ENCODE data around the gene KDM7A. TPM values are rescaled to one million over a fixed set of nuclear protein-coding genes. Genes with fewer than 3 reads are reported as not detected.

Gene KDM7A
- total RNA-seq, 1 donor from 2014 or later: 25.4 TPM

DNA sequence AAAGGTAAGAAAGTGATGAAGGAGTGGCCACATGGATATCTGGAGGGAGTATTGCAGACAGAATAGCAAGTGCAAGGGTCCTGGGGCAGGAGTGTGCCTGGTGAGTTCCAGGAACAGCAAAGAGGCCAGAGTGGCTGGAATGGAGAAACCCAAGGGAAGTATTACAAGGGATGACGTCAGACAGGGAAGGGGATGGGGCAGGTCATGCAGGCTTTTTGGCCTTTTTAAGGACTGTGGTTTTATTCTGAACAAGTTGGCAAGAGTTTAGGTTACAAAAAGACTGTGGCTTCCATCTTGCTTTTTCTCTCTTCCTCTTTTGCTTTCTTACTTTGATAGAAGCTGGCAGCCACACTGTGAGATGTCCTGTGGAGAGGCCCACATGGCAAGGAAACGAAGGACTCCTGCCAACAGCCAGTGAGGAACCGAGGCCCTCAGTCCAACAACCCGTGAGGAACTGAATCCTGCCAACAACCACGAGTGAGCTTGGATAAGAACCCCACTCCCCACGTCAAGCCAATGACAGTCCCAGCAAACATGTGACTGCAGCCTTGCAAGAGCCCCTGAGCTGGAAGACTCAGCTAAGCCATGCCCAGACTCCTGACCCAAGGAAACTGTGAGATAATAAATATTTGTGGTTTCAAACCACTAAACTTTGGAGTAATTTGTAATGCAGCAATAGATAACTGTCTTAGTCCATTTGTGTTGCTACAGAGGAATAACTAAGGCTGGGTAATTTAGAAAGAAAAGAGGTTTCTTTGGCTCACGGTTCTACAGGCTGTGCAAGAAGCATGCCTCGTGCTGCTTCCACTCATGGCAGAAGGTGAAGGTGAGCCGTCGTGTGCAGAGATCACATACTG lies 19.8 kb upstream of the KDM7A start:
- H3K4me3 Mint-ChIP-seq (ENCODE audit: unreplicated experiment): no peak overlapping the region
- DNase-seq: no peak
- peaks cover 5% of the 10 kb centered on the region for H3K27me3 Mint-ChIP-seq (ENCODE audit: unreplicated experiment)
- no peak for TF ChIP-seq CTCF (IDR thresholded peaks at IDR 0.05; ENCODE audit: partially characterized antibody, unreplicated experiment)
- no peaks in the 10 kb centered on the region for H3K9me3 Mint-ChIP-seq (ENCODE audit: unreplicated experiment)
- H3K36me3 Mint-ChIP-seq (ENCODE audit: unreplicated experiment): no peaks in the 10 kb centered on the region
- H3K27ac Mint-ChIP-seq (ENCODE audit: unreplicated experiment): no peak overlapping the region
- H3K4me1 Mint-ChIP-seq (ENCODE audit: low read depth, unreplicated experiment): no peaks in the 10 kb centered on the region

GRCh38 chr7:140195859-140196258 lies 19.1 kb upstream of the KDM7A start:
- Mint-ChIP-seq H3K27me3 (ENCODE audit: unreplicated experiment) (peaks cover 4% of the 10 kb centered on the region), H3K27ac (ENCODE audit: unreplicated experiment) (no peak overlapping the region), H3K36me3 (ENCODE audit: unreplicated experiment) (no peaks in the 10 kb centered on the region), H3K4me3 (ENCODE audit: unreplicated experiment) (no peak overlapping the region), H3K4me1 (ENCODE audit: low read depth, unreplicated experiment) (no peaks in the 10 kb centered on the region), H3K9me3 (ENCODE audit: unreplicated experiment) (no peaks in the 10 kb centered on the region)
- DNase-seq: no peak
- no peak for TF ChIP-seq CTCF (IDR thresholded peaks at IDR 0.05; ENCODE audit: partially characterized antibody, unreplicated experiment)

DNA sequence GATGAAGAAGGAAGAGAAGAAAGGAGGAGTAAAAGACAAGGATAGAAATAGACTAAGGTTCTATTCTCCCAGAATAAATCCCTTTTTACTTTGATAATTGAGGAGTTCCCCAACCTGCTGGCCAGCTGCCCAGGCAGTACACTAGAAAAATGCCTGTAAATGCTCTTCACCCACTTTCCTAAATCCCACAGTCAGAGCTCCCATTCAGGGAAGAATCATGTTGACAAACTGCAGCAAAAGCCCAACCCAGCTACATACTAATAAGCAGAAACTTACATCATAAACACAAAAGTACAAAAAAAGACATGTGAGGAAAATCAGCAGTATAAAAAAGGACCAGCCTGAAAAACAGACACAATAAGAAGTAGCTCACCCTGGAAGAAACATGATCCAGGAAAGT lies 15.8 kb upstream of the KDM7A start:
- H3K9me3 Mint-ChIP-seq (ENCODE audit: unreplicated experiment): no peaks in the 10 kb centered on the region
- H3K4me3 Mint-ChIP-seq (ENCODE audit: unreplicated experiment): no peak overlapping the region
- peaks cover 3% of the 10 kb centered on the region for H3K4me1 Mint-ChIP-seq (ENCODE audit: low read depth, unreplicated experiment)
- DNase-seq: no peak
- no peaks in the 10 kb centered on the region for H3K36me3 Mint-ChIP-seq (ENCODE audit: unreplicated experiment)
- peaks cover 4% of the 10 kb centered on the region for H3K27me3 Mint-ChIP-seq (ENCODE audit: unreplicated experiment)
- no peak for TF ChIP-seq CTCF (IDR thresholded peaks at IDR 0.05; ENCODE audit: partially characterized antibody, unreplicated experiment)
- no peak overlapping the region for H3K27ac Mint-ChIP-seq (ENCODE audit: unreplicated experiment)

DNA sequence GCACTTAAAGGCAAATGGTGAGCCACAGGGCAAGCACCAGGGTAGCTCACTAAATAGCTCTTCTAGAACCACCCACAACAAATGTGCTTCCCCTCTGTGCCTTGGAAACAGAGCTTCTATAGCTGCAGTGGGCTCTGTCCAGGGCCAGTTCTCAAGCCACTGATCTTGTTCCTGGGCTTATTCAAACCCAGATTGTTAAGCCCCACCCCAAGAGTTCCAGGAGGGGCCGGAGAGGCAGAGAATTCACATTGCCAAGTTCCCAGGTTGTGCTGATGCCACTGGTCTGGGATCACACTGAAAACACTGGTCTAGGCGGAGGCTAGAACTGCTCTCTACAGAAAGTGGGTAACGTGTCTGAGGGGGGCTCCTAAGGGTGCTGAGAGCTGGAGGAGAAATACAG lies 15.4 kb upstream of the KDM7A start:
- Mint-ChIP-seq H3K27ac (ENCODE audit: unreplicated experiment) (no peak overlapping the region), H3K36me3 (ENCODE audit: unreplicated experiment) (no peaks in the 10 kb centered on the region), H3K9me3 (ENCODE audit: unreplicated experiment) (no peaks in the 10 kb centered on the region), H3K27me3 (ENCODE audit: unreplicated experiment) (peaks cover 4% of the 10 kb centered on the region), H3K4me3 (ENCODE audit: unreplicated experiment) (no peak overlapping the region), H3K4me1 (ENCODE audit: low read depth, unreplicated experiment) (peaks cover 3% of the 10 kb centered on the region)
- TF ChIP-seq CTCF (IDR thresholded peaks at IDR 0.05; ENCODE audit: partially characterized antibody, unreplicated experiment): no peak
- DNase-seq: no peak

DNA sequence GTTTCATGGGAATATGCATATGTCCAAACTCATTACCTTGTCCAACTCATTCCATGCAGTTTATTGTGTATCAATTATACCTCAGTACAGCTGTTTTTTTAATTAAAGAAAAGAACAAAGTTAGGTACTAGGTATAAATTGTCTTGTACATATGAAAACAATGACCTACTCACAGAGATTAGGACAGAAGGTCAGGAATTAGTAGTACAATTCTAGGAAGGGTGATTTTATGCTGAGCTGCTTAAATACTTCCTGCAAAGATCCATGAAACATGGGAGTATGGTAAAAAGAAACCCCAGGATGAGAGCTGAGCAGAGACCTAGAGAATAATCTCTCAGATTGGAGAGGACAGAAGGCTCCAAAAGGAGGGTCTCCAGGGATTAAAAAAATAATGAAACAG lies 13.8 kb upstream of the KDM7A start:
- H3K4me1 Mint-ChIP-seq (ENCODE audit: low read depth, unreplicated experiment): peaks cover 3% of the 10 kb centered on the region
- TF ChIP-seq CTCF (IDR thresholded peaks at IDR 0.05; ENCODE audit: partially characterized antibody, unreplicated experiment): no peak
- no peak overlapping the region for H3K4me3 Mint-ChIP-seq (ENCODE audit: unreplicated experiment)
- H3K27me3 Mint-ChIP-seq (ENCODE audit: unreplicated experiment): peaks cover 4% of the 10 kb centered on the region
- H3K9me3 Mint-ChIP-seq (ENCODE audit: unreplicated experiment): no peaks in the 10 kb centered on the region
- H3K36me3 Mint-ChIP-seq (ENCODE audit: unreplicated experiment): no peaks in the 10 kb centered on the region
- DNase-seq: no peak
- H3K27ac Mint-ChIP-seq (ENCODE audit: unreplicated experiment): no peak overlapping the region
